GM23338 (cell line): ENCODE data around the gene CLCN6. TPM values are rescaled to one million over a fixed set of nuclear protein-coding genes. Genes with fewer than 3 reads are reported as not detected.

ENCODE experiments used
- ATAC-seq: fragments of 200-7000 bp; cut with Tn5 transposase; 3 replicates; pipeline ENCODE4 v1.9.1; 2020
- DNase-seq: peaks from one replicate; pipeline ENCODE4 v3.0.0-alpha.2; 2015; ENCODE audit warnings: low spot score
- H2AFZ ChIP-seq: fragments of 200-600 bp; sonication (generic); 2 replicates; pipeline ENCODE4 v1.8.0; 2016; ENCODE audit warnings: antibody characterized with exemption, mild to moderate bottlenecking, moderate library complexity
- H3F3A ChIP-seq: fragments of 200-600 bp; sonication (generic); replicated peaks from 2 replicates; pipeline ENCODE4 v1.8.0; 2017; ENCODE audit warnings: antibody characterized with exemption, mixed run types, low read depth
- H3K27ac ChIP-seq: fragments of 200-600 bp; sonication (generic); 2 replicates; pipeline ENCODE4 v1.6.1; 2016; ENCODE audit warnings: low read depth
- H3K27me3 ChIP-seq: fragments of 200-600 bp; sonication (generic); 2 replicates; pipeline ENCODE4 v1.8.0; 2016; ENCODE audit warnings: mild to moderate bottlenecking, mixed run types, moderate library complexity; ENCODE audit not compliant: insufficient read depth
- H3K36me3 ChIP-seq: fragments of 200-600 bp; sonication (generic); 2 replicates; pipeline ENCODE4 v1.8.0; 2016; ENCODE audit warnings: mild to moderate bottlenecking; ENCODE audit not compliant: insufficient read depth
- H3K4me1 ChIP-seq: fragments of 200-600 bp; sonication (generic); 2 replicates; pipeline ENCODE4 v1.8.0; 2016; ENCODE audit warnings: mild to moderate bottlenecking, moderate library complexity; ENCODE audit not compliant: insufficient read depth
- H3K4me2 ChIP-seq: fragments of 200-600 bp; sonication (generic); 2 replicates; pipeline ENCODE4 v1.7.1; 2017; ENCODE audit warnings: mixed run types
- H3K4me3 ChIP-seq: fragments of 200-600 bp; sonication (generic); 2 replicates; pipeline ENCODE4 v1.6.1; 2016; ENCODE audit warnings: mixed run types
- H3K79me2 ChIP-seq: fragments of 200-600 bp; sonication (generic); replicated peaks from 2 replicates; pipeline ENCODE4 v1.8.0; 2017; ENCODE audit warnings: mild to moderate bottlenecking; ENCODE audit not compliant: insufficient read depth
- H3K9me2 ChIP-seq: fragments of 200-600 bp; sonication (generic); 2 replicates; pipeline ENCODE4 v1.8.0; 2017; ENCODE audit not compliant: insufficient read depth
- H4K20me1 ChIP-seq: fragments of 200-600 bp; sonication (generic); replicated peaks from 2 replicates; pipeline ENCODE4 v1.8.0; 2017; ENCODE audit warnings: mild to moderate bottlenecking; ENCODE audit not compliant: insufficient read depth
- H3K27ac Mint-ChIP-seq: 2 replicates; pipeline ENCODE4 v1.8.0; 2020; ENCODE audit warnings: inconsistent platforms, mild to moderate bottlenecking, moderate library complexity, mixed read lengths
- H3K27me3 Mint-ChIP-seq: 3 replicates; pipeline ENCODE4 v1.8.0; 2022; ENCODE audit warnings: low read depth, mild to moderate bottlenecking, moderate library complexity, mixed read lengths, inconsistent platforms; ENCODE audit not compliant: insufficient read depth, poor library complexity
- H3K36me3 Mint-ChIP-seq: 3 replicates; pipeline ENCODE4 v1.8.0; 2021; ENCODE audit warnings: low read depth, mild to moderate bottlenecking, inconsistent platforms, moderate library complexity, mixed read lengths
- H3K4me1 Mint-ChIP-seq: 3 replicates; pipeline ENCODE4 v1.8.0; 2020; ENCODE audit warnings: mild to moderate bottlenecking, inconsistent platforms, mixed read lengths
- H3K4me3 Mint-ChIP-seq: 3 replicates; pipeline ENCODE4 v1.8.0; 2021; ENCODE audit warnings: moderate library complexity, mild to moderate bottlenecking, inconsistent platforms, mixed read lengths
- H3K9me3 Mint-ChIP-seq: 3 replicates; pipeline ENCODE4 v1.8.0; 2020; ENCODE audit warnings: moderate library complexity, mild to moderate bottlenecking, inconsistent platforms, mixed read lengths
- CREB1 ChIP-seq: fragments of 250-450 bp; sonication (Bioruptor Pico); IDR thresholded peaks from 2 replicates; pipeline ENCODE4 v1.5.0; 2020; ENCODE audit warnings: low read depth, mild to moderate bottlenecking, moderate library complexity
- EZH2 ChIP-seq: fragments of 200-600 bp; sonication (generic); IDR thresholded peaks from one replicate; pipeline ENCODE4 v1.8.0; 2017; ENCODE audit warnings: antibody characterized with exemption, mild to moderate bottlenecking, low read depth; ENCODE audit not compliant: unreplicated experiment
- NANOG ChIP-seq: IDR thresholded peaks from 2 replicates; pipeline ENCODE4 v1.6.1; 2016; ENCODE audit warnings: antibody characterized with exemption, borderline replicate concordance
- POLR2AphosphoS5 ChIP-seq: IDR thresholded peaks from 2 replicates; pipeline ENCODE4 v1.6.1; 2016; ENCODE audit warnings: antibody characterized with exemption, low read depth
- STAT1 ChIP-seq: IDR thresholded peaks from one replicate; pipeline ENCODE4 v1.6.1; 2016; ENCODE audit warnings: antibody characterized with exemption; ENCODE audit not compliant: unreplicated experiment
- ZNF114 ChIP-seq: fragments of 250-450 bp; sonication (Bioruptor Pico); IDR thresholded peaks from 2 replicates; pipeline ENCODE4 v1.5.0; 2020; ENCODE audit warnings: mild to moderate bottlenecking, moderate library complexity
- ZNF331 ChIP-seq: fragments of 250-450 bp; sonication (Bioruptor Pico); IDR thresholded peaks from 2 replicates; pipeline ENCODE4 v1.5.0; 2020; ENCODE audit warnings: low read depth, mild to moderate bottlenecking, moderate library complexity
- polyA plus RNA-seq: library from polyadenylated mRNA; unstranded; fragments of >200 nt; fragmentation: Nextera tagmentation; extraction: Ambion mirVana; gene quantifications from 2 replicates; pipeline ENCODE4 v1.2.1, GENCODE V29; 2016
- total RNA-seq: library from RNA; depleted of rRNA; stranded (reverse); fragments of >200 nt; shearing (Covaris generic); gene quantifications from 2 replicates; pipeline ENCODE4 v1.2.3, GENCODE V29; 2014
- TF ChIP-seq, protein P1 (sequence below), 2 experiments: fragments of 200-600 bp in 1 of 2; sonication (generic) in 1 of 2; conservative IDR thresholded peaks; 2 replicates each; pipeline versions ENCODE4 v1.5.1 to v1.6.1; 2016 to 2017; ENCODE audit warnings: antibody characterized with exemption in 2 of 2, low read depth in 2 of 2, mild to moderate bottlenecking in 2 of 2, moderate library complexity in 1 of 2
- TF ChIP-seq, protein P2 (sequence below): IDR thresholded peaks from one replicate; pipeline ENCODE4 v1.6.1; 2018; ENCODE audit warnings: antibody characterized with exemption; ENCODE audit not compliant: unreplicated experiment
- TF ChIP-seq, protein P3 (sequence below): IDR thresholded peaks from 2 replicates; pipeline ENCODE4 v1.6.1; 2016; ENCODE audit warnings: antibody characterized with exemption

CLCN6 gene
- total and polyA plus RNA-seq, 2 experiments from 2014 or later, result 16.0 to 22.6 TPM

DNA sequence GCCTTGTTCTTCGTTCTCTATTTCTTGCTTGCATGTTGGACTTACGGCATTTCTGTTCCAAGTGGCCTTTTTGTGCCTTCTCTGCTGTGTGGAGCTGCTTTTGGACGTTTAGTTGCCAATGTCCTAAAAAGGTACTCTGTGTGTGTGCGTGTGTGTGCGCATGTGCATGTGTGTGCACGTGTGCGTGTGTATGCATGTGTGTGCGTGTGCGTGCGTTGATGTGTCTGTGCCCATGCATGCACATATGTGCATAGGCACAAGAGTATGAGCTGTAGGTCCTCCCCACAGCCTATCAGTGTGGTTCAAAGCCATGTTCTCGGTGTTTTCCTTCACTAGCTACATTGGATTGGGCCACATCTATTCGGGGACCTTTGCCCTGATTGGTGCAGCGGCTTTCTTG, 27.9 kb downstream of the CLCN6 start:
- H3K4me2 ChIP-seq, result no peak overlapping the region
- Mint-ChIP-seq H3K27me3 (peaks cover 9% of the 10 kb centered on the region), H3K9me3 (no peaks in the 10 kb centered on the region), H3K36me3 (peaks cover 73% of the 10 kb centered on the region), H3K4me1 (no peaks in the 10 kb centered on the region; the same call in 2 of the 3 replicates), H3K4me3 (no peak overlapping the region), H3K27ac (no peak overlapping the region)
- no peak for TF ChIP-seq ZNF331
- TF ChIP-seq STAT1, result no peak
- TF ChIP-seq, protein P1, sequence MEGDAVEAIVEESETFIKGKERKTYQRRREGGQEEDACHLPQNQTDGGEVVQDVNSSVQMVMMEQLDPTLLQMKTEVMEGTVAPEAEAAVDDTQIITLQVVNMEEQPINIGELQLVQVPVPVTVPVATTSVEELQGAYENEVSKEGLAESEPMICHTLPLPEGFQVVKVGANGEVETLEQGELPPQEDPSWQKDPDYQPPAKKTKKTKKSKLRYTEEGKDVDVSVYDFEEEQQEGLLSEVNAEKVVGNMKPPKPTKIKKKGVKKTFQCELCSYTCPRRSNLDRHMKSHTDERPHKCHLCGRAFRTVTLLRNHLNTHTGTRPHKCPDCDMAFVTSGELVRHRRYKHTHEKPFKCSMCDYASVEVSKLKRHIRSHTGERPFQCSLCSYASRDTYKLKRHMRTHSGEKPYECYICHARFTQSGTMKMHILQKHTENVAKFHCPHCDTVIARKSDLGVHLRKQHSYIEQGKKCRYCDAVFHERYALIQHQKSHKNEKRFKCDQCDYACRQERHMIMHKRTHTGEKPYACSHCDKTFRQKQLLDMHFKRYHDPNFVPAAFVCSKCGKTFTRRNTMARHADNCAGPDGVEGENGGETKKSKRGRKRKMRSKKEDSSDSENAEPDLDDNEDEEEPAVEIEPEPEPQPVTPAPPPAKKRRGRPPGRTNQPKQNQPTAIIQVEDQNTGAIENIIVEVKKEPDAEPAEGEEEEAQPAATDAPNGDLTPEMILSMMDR (conservative IDR thresholded peaks at IDR 0.05; ENCODE audit: low read depth in 2 of 2), result no peak
- TF ChIP-seq POLR2AphosphoS5, result no peak
- TF ChIP-seq NANOG, result no peak
- TF ChIP-seq, protein P2, sequence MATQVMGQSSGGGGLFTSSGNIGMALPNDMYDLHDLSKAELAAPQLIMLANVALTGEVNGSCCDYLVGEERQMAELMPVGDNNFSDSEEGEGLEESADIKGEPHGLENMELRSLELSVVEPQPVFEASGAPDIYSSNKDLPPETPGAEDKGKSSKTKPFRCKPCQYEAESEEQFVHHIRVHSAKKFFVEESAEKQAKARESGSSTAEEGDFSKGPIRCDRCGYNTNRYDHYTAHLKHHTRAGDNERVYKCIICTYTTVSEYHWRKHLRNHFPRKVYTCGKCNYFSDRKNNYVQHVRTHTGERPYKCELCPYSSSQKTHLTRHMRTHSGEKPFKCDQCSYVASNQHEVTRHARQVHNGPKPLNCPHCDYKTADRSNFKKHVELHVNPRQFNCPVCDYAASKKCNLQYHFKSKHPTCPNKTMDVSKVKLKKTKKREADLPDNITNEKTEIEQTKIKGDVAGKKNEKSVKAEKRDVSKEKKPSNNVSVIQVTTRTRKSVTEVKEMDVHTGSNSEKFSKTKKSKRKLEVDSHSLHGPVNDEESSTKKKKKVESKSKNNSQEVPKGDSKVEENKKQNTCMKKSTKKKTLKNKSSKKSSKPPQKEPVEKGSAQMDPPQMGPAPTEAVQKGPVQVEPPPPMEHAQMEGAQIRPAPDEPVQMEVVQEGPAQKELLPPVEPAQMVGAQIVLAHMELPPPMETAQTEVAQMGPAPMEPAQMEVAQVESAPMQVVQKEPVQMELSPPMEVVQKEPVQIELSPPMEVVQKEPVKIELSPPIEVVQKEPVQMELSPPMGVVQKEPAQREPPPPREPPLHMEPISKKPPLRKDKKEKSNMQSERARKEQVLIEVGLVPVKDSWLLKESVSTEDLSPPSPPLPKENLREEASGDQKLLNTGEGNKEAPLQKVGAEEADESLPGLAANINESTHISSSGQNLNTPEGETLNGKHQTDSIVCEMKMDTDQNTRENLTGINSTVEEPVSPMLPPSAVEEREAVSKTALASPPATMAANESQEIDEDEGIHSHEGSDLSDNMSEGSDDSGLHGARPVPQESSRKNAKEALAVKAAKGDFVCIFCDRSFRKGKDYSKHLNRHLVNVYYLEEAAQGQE, result no peak
- no peak for TF ChIP-seq ZNF114 (CRISPR knock-in tag)
- TF ChIP-seq CREB1 (CRISPR knock-in tag), result no peak
- no peak for TF ChIP-seq EZH2
- TF ChIP-seq, protein P3, sequence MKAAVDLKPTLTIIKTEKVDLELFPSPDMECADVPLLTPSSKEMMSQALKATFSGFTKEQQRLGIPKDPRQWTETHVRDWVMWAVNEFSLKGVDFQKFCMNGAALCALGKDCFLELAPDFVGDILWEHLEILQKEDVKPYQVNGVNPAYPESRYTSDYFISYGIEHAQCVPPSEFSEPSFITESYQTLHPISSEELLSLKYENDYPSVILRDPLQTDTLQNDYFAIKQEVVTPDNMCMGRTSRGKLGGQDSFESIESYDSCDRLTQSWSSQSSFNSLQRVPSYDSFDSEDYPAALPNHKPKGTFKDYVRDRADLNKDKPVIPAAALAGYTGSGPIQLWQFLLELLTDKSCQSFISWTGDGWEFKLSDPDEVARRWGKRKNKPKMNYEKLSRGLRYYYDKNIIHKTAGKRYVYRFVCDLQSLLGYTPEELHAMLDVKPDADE, result no peak
- no peaks in the 10 kb centered on the region for H3K27me3 ChIP-seq
- H3K9me2 ChIP-seq, result no peaks in the 10 kb centered on the region
- H3K36me3 ChIP-seq, result peaks cover 57% of the 10 kb centered on the region
- peaks cover 43% of the 10 kb centered on the region for H3F3A ChIP-seq
- H3K79me2 ChIP-seq, result no peaks in the 10 kb centered on the region
- no peaks in the 10 kb centered on the region for H3K4me1 ChIP-seq
- DNase-seq (no peak), ATAC-seq (no peak)
- H4K20me1 ChIP-seq, result peaks cover 17% of the 10 kb centered on the region; the same call in 1 of the 2 replicates
- H3K27ac ChIP-seq, result no peak overlapping the region
- no peak overlapping the region for H3K4me3 ChIP-seq
- no peak overlapping the region for H2AFZ ChIP-seq
